Upper lobe of left lung (tissue), 4 donors: Measurements from ENCODE around the gene MEG3.

Experiments used
- CTCF ChIP-seq, 6 experiments: fragments of 450-650 bp in 4 of 6; fragments of 200-600 bp in 2 of 6; sonication (generic) in 2 of 6; IDR thresholded peaks; one replicate each; pipeline ENCODE4 v1.5.1; 2016 to 2019; ENCODE audit warnings: antibody characterized with exemption in 6 of 6
- EP300 ChIP-seq, 4 donors: sonication (generic); formaldehyde crosslinking; IDR thresholded peaks; one replicate each; pipeline ENCODE4 v1.5.1; 2017; ENCODE audit warnings: antibody characterized with exemption in 4 of 4, control low read depth in 2 of 4
- POLR2A ChIP-seq, 4 donors: fragments of 450-650 bp; IDR thresholded peaks; one replicate each; pipeline ENCODE4 v1.5.1; 2016 to 2017; ENCODE audit warnings: antibody characterized with exemption in 4 of 4, mild to moderate bottlenecking in 2 of 4
- POLR2AphosphoS5 ChIP-seq, 2 donors: sonication (generic); formaldehyde crosslinking; IDR thresholded peaks; one replicate each; pipeline ENCODE4 v1.5.1; 2017; ENCODE audit warnings: antibody characterized with exemption in 2 of 2

DNA sequence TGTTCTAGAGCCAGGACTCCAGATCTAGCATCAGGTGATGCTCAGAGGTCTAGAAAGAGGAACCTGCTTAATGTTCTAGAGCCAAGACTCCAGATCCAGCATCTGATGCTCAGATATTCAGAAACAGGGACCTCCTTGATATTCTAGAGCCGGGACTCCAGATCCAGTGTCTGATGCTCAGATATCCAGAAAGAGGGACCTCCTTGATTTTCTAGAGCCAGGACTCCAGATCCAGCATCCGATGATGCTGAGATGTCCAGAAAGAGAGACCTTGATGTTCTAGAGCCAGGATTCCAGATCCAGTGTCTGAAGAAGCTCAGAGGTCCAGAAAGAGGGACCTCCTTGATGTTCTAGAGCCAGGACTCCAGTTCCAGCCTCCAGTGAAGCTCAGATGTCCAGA, 36.9 kb downstream of the MEG3 start:
- TF ChIP-seq POLR2A (IDR thresholded peaks at IDR 0.05) (no peak), CTCF (IDR thresholded peaks at IDR 0.05) (no peak), EP300 (IDR thresholded peaks at IDR 0.05) (no peak), POLR2AphosphoS5 (IDR thresholded peaks at IDR 0.05) (no peak)
